ENCODE results near the gene PPIE. TPM values are rescaled to one million over a fixed set of nuclear protein-coding genes. Genes with fewer than 3 reads are reported as not detected.

The PPIE gene
- total and polyA plus RNA-seq, 2 experiments from 2014 or later, result 19.9 to 68.0 TPM

DNA sequence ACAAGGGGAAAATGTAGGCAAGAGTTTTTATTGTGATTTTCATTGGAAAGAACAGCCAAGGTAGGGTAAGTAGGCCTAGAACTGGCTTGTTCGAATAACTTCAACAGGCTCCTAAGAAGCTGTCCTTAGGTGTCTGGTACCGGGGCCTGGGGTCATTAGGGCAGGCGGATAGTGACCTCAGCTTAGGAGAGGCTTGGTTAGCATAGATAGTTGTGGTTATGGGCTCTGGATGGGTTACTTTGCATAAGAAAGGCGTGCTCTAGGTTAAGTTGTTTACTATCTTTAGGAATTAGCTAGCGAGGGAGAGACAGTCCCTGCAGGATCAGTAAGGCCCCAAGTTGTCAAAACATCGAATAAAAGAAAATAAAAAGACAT, 26.7 kb upstream of the PPIE start:
- Histone ChIP-seq H3K4me1 (ENCODE audit: insufficient read depth) (no peaks in the 10 kb centered on the region), H3K9ac (no peak overlapping the region), H3F3A (ENCODE audit: insufficient read depth) (no peaks in the 10 kb centered on the region), H3K27ac (no peak overlapping the region), H3K4me2 (ENCODE audit: unreplicated experiment) (no peak overlapping the region), H3K4me3 (no peak overlapping the region), H3K9me2 (ENCODE audit: insufficient read depth) (no peaks in the 10 kb centered on the region), H3K27me3 (replicated peaks; ENCODE audit: insufficient read depth) (peaks cover 53% of the 10 kb centered on the region), H3K9me3 (ENCODE audit: low read depth) (no peaks in the 10 kb centered on the region), H3K36me3 (ENCODE audit: low read depth) (no peaks in the 10 kb centered on the region), H2AFZ (no peak overlapping the region), H4K20me1 (ENCODE audit: insufficient read depth) (no peaks in the 10 kb centered on the region), H3K79me2 (ENCODE audit: insufficient read depth) (no peaks in the 10 kb centered on the region)
- in situ Hi-C loops (cut with MboI), result no loop called here
- DNase-seq, result no peak
- no peak for TF ChIP-seq EZH2 (IDR thresholded peaks at IDR 0.05; ENCODE audit: insufficient read depth, poor library complexity, severe bottlenecking)
- no peak for TF ChIP-seq EZH2phosphoT487 (IDR thresholded peaks at IDR 0.05; ENCODE audit: insufficient read depth, low read depth)
- 65 to 69% methylated on average over 6 of the region's 6 CpGs for WGBS, 2 experiments (ENCODE audit: low coverage in 1 of 2, low lambda C conversion rate in 2 of 2, missing lambda C conversion rate in 2 of 2)

GRCh38 chr1:39713557-39713956, 25.1 kb upstream of the PPIE start:
- in situ Hi-C loops (cut with MboI), result no loop called here
- H3K27ac ChIP-seq, result no peak overlapping the region
- no peaks in the 10 kb centered on the region for H3K9me2 ChIP-seq (ENCODE audit: insufficient read depth)
- no peak for TF ChIP-seq EZH2 (IDR thresholded peaks at IDR 0.05; ENCODE audit: insufficient read depth, poor library complexity, severe bottlenecking)
- TF ChIP-seq EZH2phosphoT487 (IDR thresholded peaks at IDR 0.05; ENCODE audit: insufficient read depth, low read depth), result no peak
- no peak overlapping the region for H3K4me2 ChIP-seq (ENCODE audit: unreplicated experiment)
- peaks cover 55% of the 10 kb centered on the region for H3K27me3 ChIP-seq (replicated peaks; ENCODE audit: insufficient read depth)
- H3F3A ChIP-seq (ENCODE audit: insufficient read depth), result no peaks in the 10 kb centered on the region
- H3K9ac ChIP-seq, result no peak overlapping the region
- no peaks in the 10 kb centered on the region for H3K9me3 ChIP-seq (ENCODE audit: low read depth)
- 79 to 82% methylated on average over 5 of the region's 5 CpGs for WGBS, 2 experiments (ENCODE audit: low coverage in 1 of 2, low lambda C conversion rate in 2 of 2, missing lambda C conversion rate in 2 of 2)
- H3K4me3 ChIP-seq, result no peak overlapping the region
- no peaks in the 10 kb centered on the region; the same call in 1 of the 2 replicates for H4K20me1 ChIP-seq (ENCODE audit: insufficient read depth)
- H2AFZ ChIP-seq, result no peak overlapping the region
- H3K36me3 ChIP-seq (ENCODE audit: low read depth), result no peaks in the 10 kb centered on the region
- no peaks in the 10 kb centered on the region for H3K79me2 ChIP-seq (ENCODE audit: insufficient read depth)
- no peak for DNase-seq
- no peaks in the 10 kb centered on the region for H3K4me1 ChIP-seq (ENCODE audit: insufficient read depth)

DNA sequence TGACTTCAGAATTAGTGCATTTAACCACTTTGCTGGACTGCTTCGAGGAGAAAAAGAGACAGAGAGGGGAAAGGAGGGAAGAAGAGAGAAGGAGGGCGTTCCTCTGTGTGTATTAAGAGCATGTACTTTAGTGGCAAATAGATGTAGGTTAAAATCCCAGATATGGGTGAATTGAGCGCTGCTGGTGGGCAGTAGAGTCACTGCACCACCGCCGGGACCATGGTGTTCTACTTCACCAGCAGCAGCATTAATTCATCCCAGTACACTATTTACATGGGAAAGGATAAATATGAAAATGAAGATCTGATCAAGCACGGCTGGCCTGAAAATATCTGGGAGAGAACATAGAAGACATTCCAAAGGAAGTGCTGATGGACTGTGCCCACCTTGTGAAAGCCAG, 20.9 kb upstream of the PPIE start:
- Histone ChIP-seq H3K36me3 (ENCODE audit: low read depth) (no peaks in the 10 kb centered on the region), H3K27me3 (replicated peaks; ENCODE audit: insufficient read depth) (peaks cover 53% of the 10 kb centered on the region), H4K20me1 (ENCODE audit: insufficient read depth) (no peaks in the 10 kb centered on the region; the same call in 1 of the 2 replicates), H3K79me2 (ENCODE audit: insufficient read depth) (no peaks in the 10 kb centered on the region), H3K4me2 (ENCODE audit: unreplicated experiment) (no peak overlapping the region), H3K9ac (no peak overlapping the region), H2AFZ (no peak overlapping the region), H3K9me3 (ENCODE audit: low read depth) (no peaks in the 10 kb centered on the region), H3K4me3 (no peak overlapping the region), H3K4me1 (ENCODE audit: insufficient read depth) (no peaks in the 10 kb centered on the region), H3K27ac (no peak overlapping the region), H3F3A (ENCODE audit: insufficient read depth) (no peaks in the 10 kb centered on the region), H3K9me2 (ENCODE audit: insufficient read depth) (no peaks in the 10 kb centered on the region)
- DNase-seq, result no peak
- WGBS, 2 experiments (ENCODE audit: low coverage in 1 of 2, low lambda C conversion rate in 2 of 2, missing lambda C conversion rate in 2 of 2), result 35 to 38% methylated on average over 6 of the region's 6 CpGs
- TF ChIP-seq EZH2 (IDR thresholded peaks at IDR 0.05; ENCODE audit: insufficient read depth, poor library complexity, severe bottlenecking), result no peak
- no peak for TF ChIP-seq EZH2phosphoT487 (IDR thresholded peaks at IDR 0.05; ENCODE audit: insufficient read depth, low read depth)
- in situ Hi-C loops (cut with MboI), result no loop called here

- H3K27me3 ChIP-seq (replicated peaks; ENCODE audit: insufficient read depth), result peaks cover 51% of the 10 kb centered on the region
- in situ Hi-C loops (cut with MboI), result no loop called here
Measured at GRCh38 chr1:39720094-39720999, 18.3 kb upstream of the PPIE start.

More at GRCh38 chr1:39720094-39720999, 18.3 kb upstream of the PPIE start:
- no peak for TF ChIP-seq EZH2phosphoT487 (IDR thresholded peaks at IDR 0.05; ENCODE audit: insufficient read depth, low read depth)
- no peak for TF ChIP-seq EZH2 (IDR thresholded peaks at IDR 0.05; ENCODE audit: insufficient read depth, poor library complexity, severe bottlenecking)
- Histone ChIP-seq H2AFZ (no peak overlapping the region), H3K4me3 (no peak overlapping the region), H3K9ac (no peak overlapping the region), H4K20me1 (ENCODE audit: insufficient read depth) (no peaks in the 10 kb centered on the region; the same call in 1 of the 2 replicates), H3K36me3 (ENCODE audit: low read depth) (no peaks in the 10 kb centered on the region), H3K27ac (no peak overlapping the region), H3K9me3 (ENCODE audit: low read depth) (no peaks in the 10 kb centered on the region), H3K79me2 (ENCODE audit: insufficient read depth) (no peaks in the 10 kb centered on the region), H3F3A (ENCODE audit: insufficient read depth) (no peaks in the 10 kb centered on the region), H3K4me2 (ENCODE audit: unreplicated experiment) (no peak overlapping the region), H3K4me1 (ENCODE audit: insufficient read depth) (no peaks in the 10 kb centered on the region), H3K9me2 (ENCODE audit: insufficient read depth) (no peaks in the 10 kb centered on the region)
- 28 to 29% methylated on average over 7 of the region's 7 CpGs for WGBS, 2 experiments (ENCODE audit: low coverage in 1 of 2, low lambda C conversion rate in 2 of 2, missing lambda C conversion rate in 2 of 2)
- peak; percentile 68 for DNase-seq

All from GM23248 (cell line).